Measurements from ENCODE around the gene HLA-G.

Gene HLA-G

DNA sequence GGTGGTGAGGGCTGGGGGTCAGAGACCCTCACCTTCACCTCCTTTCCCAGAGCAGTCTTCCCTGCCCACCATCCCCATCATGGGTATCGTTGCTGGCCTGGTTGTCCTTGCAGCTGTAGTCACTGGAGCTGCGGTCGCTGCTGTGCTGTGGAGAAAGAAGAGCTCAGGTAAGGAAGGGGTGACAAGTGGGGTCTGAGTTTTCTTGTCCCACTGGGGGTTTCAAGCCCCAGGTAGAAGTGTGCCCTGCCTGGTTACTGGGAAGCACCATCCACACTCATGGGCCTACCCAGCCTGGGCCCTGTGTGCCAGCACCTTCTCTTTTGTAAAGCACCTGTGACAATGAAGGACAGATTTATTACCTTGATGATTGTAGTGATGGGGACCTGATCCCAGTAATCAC lies 2.1 kb downstream of the HLA-G start:
- TF ChIP-seq, protein P1, sequence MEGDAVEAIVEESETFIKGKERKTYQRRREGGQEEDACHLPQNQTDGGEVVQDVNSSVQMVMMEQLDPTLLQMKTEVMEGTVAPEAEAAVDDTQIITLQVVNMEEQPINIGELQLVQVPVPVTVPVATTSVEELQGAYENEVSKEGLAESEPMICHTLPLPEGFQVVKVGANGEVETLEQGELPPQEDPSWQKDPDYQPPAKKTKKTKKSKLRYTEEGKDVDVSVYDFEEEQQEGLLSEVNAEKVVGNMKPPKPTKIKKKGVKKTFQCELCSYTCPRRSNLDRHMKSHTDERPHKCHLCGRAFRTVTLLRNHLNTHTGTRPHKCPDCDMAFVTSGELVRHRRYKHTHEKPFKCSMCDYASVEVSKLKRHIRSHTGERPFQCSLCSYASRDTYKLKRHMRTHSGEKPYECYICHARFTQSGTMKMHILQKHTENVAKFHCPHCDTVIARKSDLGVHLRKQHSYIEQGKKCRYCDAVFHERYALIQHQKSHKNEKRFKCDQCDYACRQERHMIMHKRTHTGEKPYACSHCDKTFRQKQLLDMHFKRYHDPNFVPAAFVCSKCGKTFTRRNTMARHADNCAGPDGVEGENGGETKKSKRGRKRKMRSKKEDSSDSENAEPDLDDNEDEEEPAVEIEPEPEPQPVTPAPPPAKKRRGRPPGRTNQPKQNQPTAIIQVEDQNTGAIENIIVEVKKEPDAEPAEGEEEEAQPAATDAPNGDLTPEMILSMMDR (IDR thresholded peaks at IDR 0.05; ENCODE audit: insufficient read depth, low read depth, low read length, missing control alignments) = no peak
- DNase-seq (ENCODE audit: low read depth) = no peak
- no peak overlapping the region for H3K4me3 ChIP-seq (ENCODE audit: low read depth, low read length)

DNA sequence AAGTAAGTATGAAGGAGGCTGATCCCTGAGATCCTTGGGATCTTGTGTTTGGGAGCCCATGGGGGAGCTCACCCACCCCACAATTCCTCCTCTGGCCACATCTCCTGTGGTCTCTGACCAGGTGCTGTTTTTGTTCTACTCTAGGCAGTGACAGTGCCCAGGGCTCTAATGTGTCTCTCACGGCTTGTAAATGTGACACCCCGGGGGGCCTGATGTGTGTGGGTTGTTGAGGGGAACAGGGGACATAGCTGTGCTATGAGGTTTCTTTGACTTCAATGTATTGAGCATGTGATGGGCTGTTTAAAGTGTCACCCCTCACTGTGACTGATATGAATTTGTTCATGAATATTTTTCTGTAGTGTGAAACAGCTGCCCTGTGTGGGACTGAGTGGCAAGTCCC lies 2.8 kb downstream of the HLA-G start:
- no peak for DNase-seq (ENCODE audit: low read depth)
- TF ChIP-seq, protein P1 (IDR thresholded peaks at IDR 0.05; ENCODE audit: insufficient read depth, low read depth, low read length, missing control alignments) = no peak
- H3K4me3 ChIP-seq (ENCODE audit: low read depth, low read length) = no peak overlapping the region

DNA sequence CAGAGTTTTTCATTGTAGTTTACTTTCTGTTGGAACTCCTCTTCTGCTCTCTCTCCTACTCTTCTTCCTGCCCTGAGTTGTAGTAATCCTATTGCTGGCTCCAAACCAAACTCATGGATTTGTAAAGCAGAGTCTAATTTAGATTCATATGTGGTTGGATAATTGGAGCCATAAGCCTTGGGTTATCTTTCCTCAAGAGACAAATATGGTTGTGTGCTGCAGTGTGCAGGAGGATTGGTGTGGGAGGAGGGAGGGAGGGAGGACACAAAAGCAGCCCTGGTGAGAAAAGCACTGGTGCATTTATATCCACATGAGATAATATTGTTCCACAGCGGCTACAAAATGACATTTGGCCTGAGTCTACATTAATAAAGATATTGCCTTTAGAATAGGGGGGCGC lies 4.2 kb downstream of the HLA-G start:
- DNase-seq (ENCODE audit: low read depth) = no peak
- H3K4me3 ChIP-seq (ENCODE audit: low read depth, low read length) = no peak overlapping the region
- TF ChIP-seq, protein P1 (IDR thresholded peaks at IDR 0.05; ENCODE audit: insufficient read depth, low read depth, low read length, missing control alignments) = no peak

DNA sequence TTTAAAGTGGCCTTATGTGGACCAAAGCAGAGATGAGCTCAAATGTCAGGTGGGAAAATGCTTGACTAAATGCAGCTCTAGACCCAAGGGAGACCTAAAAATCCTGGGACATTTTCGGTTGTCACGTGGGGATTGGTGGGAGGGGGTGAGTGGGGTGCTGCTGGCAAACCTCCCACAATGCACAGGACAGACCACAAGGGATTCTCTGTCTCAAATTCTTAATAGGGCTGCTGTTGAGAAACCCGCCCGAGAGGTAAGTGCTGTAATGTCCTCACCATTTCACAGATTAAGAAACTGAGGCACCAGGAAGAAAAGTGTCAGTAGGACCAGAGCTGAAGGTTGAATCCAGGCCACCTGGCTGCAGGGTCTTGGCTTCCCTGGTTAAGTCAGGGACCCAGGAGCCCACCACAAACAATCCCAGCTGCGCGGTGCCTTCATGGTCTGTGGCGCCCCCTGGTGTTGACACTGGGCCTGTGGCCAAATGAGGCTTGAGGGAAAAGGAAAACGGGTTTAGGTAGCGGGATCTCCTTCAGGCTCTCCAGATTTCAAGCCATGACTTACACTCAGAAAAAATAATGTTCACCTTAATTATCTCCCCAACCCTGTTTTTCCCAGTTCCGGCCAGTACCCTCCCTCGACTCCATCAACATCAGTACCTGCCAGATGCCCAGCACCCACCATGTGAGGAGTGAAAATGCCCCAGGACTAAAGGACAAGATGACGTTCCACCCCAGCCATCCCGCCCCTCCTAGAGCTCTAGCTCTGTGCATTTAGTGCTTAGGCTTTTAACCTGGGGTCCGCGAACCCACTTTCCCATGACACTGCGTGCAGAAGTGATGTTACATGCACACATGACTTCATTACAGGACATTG lies 7.2 kb downstream of the HLA-G start:
- DNase-seq (ENCODE audit: low read depth) = peak; percentile 26
- TF ChIP-seq, protein P1 (IDR thresholded peaks at IDR 0.05; ENCODE audit: insufficient read depth, low read depth, low read length, missing control alignments) = peak; percentile 73
- H3K4me3 ChIP-seq (ENCODE audit: low read depth, low read length) = no peak overlapping the region

DNA sequence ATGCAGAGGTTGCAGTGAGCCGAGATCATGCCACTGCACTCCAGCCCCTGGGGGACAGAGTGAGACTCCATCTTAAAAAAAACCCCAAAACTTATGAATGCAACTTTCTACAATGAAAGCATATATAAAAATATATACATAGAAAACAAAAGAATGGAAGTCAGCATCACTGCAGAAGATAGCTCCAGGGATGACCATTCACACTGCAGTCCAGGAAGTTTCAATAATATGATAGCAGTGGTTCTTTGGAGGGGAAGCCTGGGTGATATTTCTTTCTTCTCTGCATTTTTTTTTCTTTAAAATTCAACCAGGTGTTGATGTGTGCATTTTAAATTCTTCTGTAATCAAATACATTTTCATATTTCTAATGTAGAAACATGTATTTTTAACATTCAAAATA lies 12.3 kb downstream of the HLA-G start:
- TF ChIP-seq, protein P1 (IDR thresholded peaks at IDR 0.05; ENCODE audit: insufficient read depth, low read depth, low read length, missing control alignments) = no peak
- DNase-seq (ENCODE audit: low read depth) = no peak
- no peak overlapping the region for H3K4me3 ChIP-seq (ENCODE audit: low read depth, low read length)

DNA sequence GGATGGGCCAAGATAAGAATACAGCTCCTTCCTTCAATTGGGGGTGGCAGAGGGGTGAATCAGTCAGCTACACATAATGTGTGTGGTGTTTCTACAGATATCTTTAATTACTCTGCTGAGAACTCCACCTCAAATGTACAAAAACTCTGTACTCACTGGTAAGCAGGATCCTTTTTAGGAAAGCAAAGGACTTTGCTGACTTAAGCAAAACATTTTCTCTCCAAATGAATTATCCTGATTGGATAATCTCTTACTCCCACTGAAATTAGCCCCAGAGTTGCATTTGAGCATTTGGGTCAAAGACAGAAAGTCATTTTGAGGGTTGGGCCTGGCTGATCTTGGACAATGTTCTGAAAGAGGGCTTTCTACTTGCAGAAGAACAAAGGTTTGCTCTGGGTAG lies 13.4 kb downstream of the HLA-G start:
- DNase-seq (ENCODE audit: low read depth) = no peak
- TF ChIP-seq, protein P1 (IDR thresholded peaks at IDR 0.05; ENCODE audit: insufficient read depth, low read depth, low read length, missing control alignments) = no peak
- no peak overlapping the region for H3K4me3 ChIP-seq (ENCODE audit: low read depth, low read length)

All from GM12865 (cell line).